GM21529 (cell line): ENCODE data around the gene ALDH1L1.
"Not testable (repeated sequence)": the region's sequence is repeated elsewhere in the genome, so short reads cannot be mapped to it uniquely, and the experiment has no call there.

Experiments
- ATAC-seq: cut with Tn5 transposase; IDR thresholded peaks from one replicate; pipeline ENCODE4 v1.9.1; 2021; ENCODE audit not compliant: unreplicated experiment

The ALDH1L1 gene

GRCh38 chr3:126107957-126108675 is 72.3 kb downstream of the ALDH1L1 start:
- ATAC-seq = no peak

- ATAC-seq = no peak
Measured at GRCh38 chr3:126107203-126107939, 73.0 kb downstream of the ALDH1L1 start.

- ATAC-seq = no peak
Measured at GRCh38 chr3:126106336-126107202, 73.8 kb downstream of the ALDH1L1 start.

GRCh38 chr3:126105691-126106187 is 74.6 kb downstream of the ALDH1L1 start:
- ATAC-seq = no peak

- no peak for ATAC-seq
Measured at GRCh38 chr3:126104742-126105605, 75.4 kb downstream of the ALDH1L1 start.

GRCh38 chr3:126104028-126104635 is 76.3 kb downstream of the ALDH1L1 start:
- no peak for ATAC-seq

GRCh38 chr3:126103121-126104027 is 77.0 kb downstream of the ALDH1L1 start:
- no peak for ATAC-seq

- ATAC-seq = no peak
Measured at GRCh38 chr3:126102530-126102951, 77.8 kb downstream of the ALDH1L1 start.

GRCh38 chr3:126102011-126102410 is 78.4 kb downstream of the ALDH1L1 start:
- no peak for ATAC-seq

- ATAC-seq = no peak
Measured at GRCh38 chr3:126101521-126101982, 78.8 kb downstream of the ALDH1L1 start.

- no peak for ATAC-seq
Measured at GRCh38 chr3:126100634-126101301, 79.6 kb downstream of the ALDH1L1 start.

- ATAC-seq = no peak
Measured at GRCh38 chr3:126100269-126100633, 80.1 kb downstream of the ALDH1L1 start.

- ATAC-seq = no peak
Measured at GRCh38 chr3:126098391-126098858, 82.0 kb downstream of the ALDH1L1 start.

GRCh38 chr3:126097801-126098200 is 82.6 kb downstream of the ALDH1L1 start:
- no peak for ATAC-seq

- ATAC-seq = not testable (repeated sequence)
Measured at GRCh38 chr3:126096274-126096673, 84.1 kb downstream of the ALDH1L1 start.

- ATAC-seq = not testable (repeated sequence)
Measured at GRCh38 chr3:126092128-126092527, 88.3 kb downstream of the ALDH1L1 start.

GRCh38 chr3:126087552-126088175 is 92.7 kb downstream of the ALDH1L1 start:
- ATAC-seq = no peak

- ATAC-seq = no peak
Measured at GRCh38 chr3:126085841-126086240, 94.5 kb downstream of the ALDH1L1 start.
